ENCODE results near the gene SLC51B. TPM values are rescaled to one million over a fixed set of nuclear protein-coding genes. Genes with fewer than 3 reads are reported as not detected.
A peak's percentile ranks its signal among the peaks of the same experiment; 100 is the strongest.
"Not testable (repeated sequence)": the region's sequence is repeated elsewhere in the genome, so short reads cannot be mapped to it uniquely, and the experiment has no call there.

The SLC51B gene
- total RNA-seq, 1 experiment from 2014 or later, result not detected

- DNase-seq (ENCODE audit: low spot score), result no peak
Observed at GRCh38 chr15:65099336-65099735, 54.1 kb downstream of the SLC51B start.

- not testable (repeated sequence) for DNase-seq (ENCODE audit: low spot score)
Observed at GRCh38 chr15:65099801-65100200, 54.6 kb downstream of the SLC51B start.

DNA sequence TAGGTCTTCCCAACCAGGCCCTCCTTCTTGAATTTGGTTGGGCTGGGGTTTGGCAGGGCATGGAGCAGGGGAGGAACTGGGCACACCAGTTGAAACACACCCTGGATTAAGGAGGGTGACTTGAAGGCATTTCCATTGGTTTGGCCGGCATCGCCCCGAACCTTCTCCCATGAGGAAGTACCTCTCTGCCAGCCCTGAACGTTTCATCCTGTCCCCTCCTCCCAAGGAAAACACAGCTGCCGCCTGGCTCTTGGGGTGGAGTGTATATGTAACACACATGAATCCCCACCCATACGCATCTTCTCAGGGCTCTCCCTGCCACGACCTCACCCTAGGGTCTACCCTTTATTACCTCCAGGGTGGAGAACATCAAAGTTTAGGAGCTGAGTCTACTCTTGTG, 55.3 kb downstream of the SLC51B start:
- no peak for DNase-seq (ENCODE audit: low spot score)

DNA sequence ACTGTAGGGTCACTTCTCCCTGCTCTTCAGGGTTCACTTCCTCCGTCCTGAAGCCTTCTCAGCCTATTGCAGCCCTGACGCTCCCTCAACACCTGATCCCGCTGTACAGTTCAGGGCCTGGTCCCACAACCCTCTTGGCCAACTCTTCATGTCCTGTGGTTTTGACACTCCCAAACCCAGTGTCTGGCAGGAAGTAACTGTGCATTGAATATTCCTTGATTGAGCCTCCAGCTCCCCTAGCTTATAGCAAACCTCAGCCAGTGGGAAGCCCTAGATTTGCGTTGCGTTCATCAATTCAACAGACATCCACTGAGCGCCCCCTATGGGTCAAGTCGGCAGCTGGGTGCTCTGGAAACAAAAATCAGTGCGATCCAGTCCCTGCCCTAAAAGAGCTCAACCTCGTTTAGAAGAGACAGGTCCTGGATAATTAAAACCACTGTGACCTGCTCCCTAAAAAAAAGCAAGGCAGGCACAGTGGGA, 56.3 kb downstream of the SLC51B start:
- DNase-seq (ENCODE audit: low spot score), result peak; percentile 44

- DNase-seq (ENCODE audit: low spot score), result no peak
Observed at GRCh38 chr15:65101891-65102708, 56.9 kb downstream of the SLC51B start.

DNA sequence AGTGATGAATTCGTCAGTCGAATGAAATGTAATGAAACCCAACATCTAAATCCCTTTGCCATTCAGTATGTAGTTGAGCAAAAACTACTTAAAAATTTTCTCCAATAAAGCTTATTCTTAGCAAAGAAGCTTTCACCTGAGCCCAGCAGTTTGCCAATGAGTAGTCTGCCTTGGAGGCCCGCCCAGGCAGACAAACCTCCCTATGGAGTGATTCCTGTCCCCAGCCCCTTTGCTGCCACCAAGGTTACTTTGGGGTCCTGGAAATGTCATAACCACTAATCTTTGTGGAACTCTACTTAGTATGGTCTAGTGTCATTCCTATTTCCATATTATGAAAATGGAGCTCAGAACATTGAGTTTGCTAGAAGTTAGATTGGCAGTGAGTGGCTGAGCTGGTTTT, 57.7 kb downstream of the SLC51B start:
- DNase-seq (ENCODE audit: low spot score), result no peak

Other genes with a start within 250 kb of the SLC51B start
- gene PIF1, start 219.7 kb upstream of the SLC51B start, total RNA-seq (2014; rRNA removed; shearing (Covaris generic)), result 11.0 and 15.1 TPM in 2 replicates
- gene PLEKHO2, start 203.5 kb upstream of the SLC51B start, total RNA-seq (2014; rRNA removed; shearing (Covaris generic)), result 15.2 and 24.3 TPM in 2 replicates
- 5.9 and 15.7 TPM in 2 replicates for gene ANKDD1A, start 133.5 kb upstream of the SLC51B start, total RNA-seq (2014; rRNA removed; shearing (Covaris generic))
- gene SPG21, start 55.5 kb upstream of the SLC51B start, total RNA-seq (2014; rRNA removed; shearing (Covaris generic)), result 102 and 113 TPM in 2 replicates
- gene MTFMT, start 15.7 kb upstream of the SLC51B start, total RNA-seq (2014; rRNA removed; shearing (Covaris generic)), result 33.4 and 47.1 TPM in 2 replicates
- not detected in 2 replicates for gene RASL12, start 22.6 kb downstream of the SLC51B start, total RNA-seq (2014; rRNA removed; shearing (Covaris generic))
- not detected in 2 replicates for gene KBTBD13, start 31.4 kb downstream of the SLC51B start, total RNA-seq (2014; rRNA removed; shearing (Covaris generic))
- 0.05 and 0.65 TPM in 2 replicates for gene UBAP1L, start 69.8 kb downstream of the SLC51B start, total RNA-seq (2014; rRNA removed; shearing (Covaris generic))
- gene PDCD7, start 88.4 kb downstream of the SLC51B start, total RNA-seq (2014; rRNA removed; shearing (Covaris generic)), result 18.2 and 18.7 TPM in 2 replicates
- gene CLPX, start 140.0 kb downstream of the SLC51B start, total RNA-seq (2014; rRNA removed; shearing (Covaris generic)), result 27.1 and 34.7 TPM in 2 replicates
- not detected in 2 replicates for gene CILP, start 166.1 kb downstream of the SLC51B start, total RNA-seq (2014; rRNA removed; shearing (Covaris generic))
- 5.6 and 10.0 TPM in 2 replicates for gene PARP16, start 241.5 kb downstream of the SLC51B start, total RNA-seq (2014; rRNA removed; shearing (Covaris generic))